Large intestine (tissue), 3 donors: ENCODE measurements around the gene PIK3R5. TPM values are rescaled to one million over a fixed set of nuclear protein-coding genes. Genes with fewer than 3 reads are reported as not detected.

Experiments used
- DNase-seq, 2 donors: peaks; one replicate each; pipeline versions ENCODE4 v3.0.0 to v3.0.0-alpha.2; 2013
- H3K27ac ChIP-seq: one replicate; pipeline ENCODE4 v1.5.1; 2013; ENCODE audit warnings: low read length
- H3K27me3 ChIP-seq: 2 replicates; pipeline ENCODE4 v1.6.1; 2013; ENCODE audit warnings: low read length; ENCODE audit not compliant: control insufficient read depth, insufficient read depth
- H3K36me3 ChIP-seq: 2 replicates; pipeline ENCODE4 v1.6.1; 2013; ENCODE audit warnings: low read length; ENCODE audit not compliant: control insufficient read depth, insufficient read depth
- H3K4me1 ChIP-seq: one replicate; pipeline ENCODE4 v1.6.1; 2013; ENCODE audit warnings: low read length; ENCODE audit not compliant: control insufficient read depth, insufficient read depth
- H3K4me3 ChIP-seq: one replicate; pipeline ENCODE4 v1.5.1; 2013; ENCODE audit warnings: low read length
- H3K9me3 ChIP-seq: one replicate; pipeline ENCODE4 v1.6.1; 2013; ENCODE audit warnings: mild to moderate bottlenecking, low read depth, low read length, moderate library complexity; ENCODE audit not compliant: control insufficient read depth
- WGBS: methylation state at CpG from one replicate; pipeline ENCODE4 v1.1.5; 2013; ENCODE audit warnings: low lambda C conversion rate; ENCODE audit not compliant: insufficient coverage; 5-methylcytosine and 5-hydroxymethylcytosine counted together
- polyA plus RNA-seq: library from polyadenylated mRNA; unstranded; fragments of 120-200 nt; gene quantifications from one replicate; pipeline ENCODE4 v1.2.1, GENCODE V29; 2013

The PIK3R5 gene
- polyA plus RNA-seq, 1 donor, result 3.2 TPM

DNA sequence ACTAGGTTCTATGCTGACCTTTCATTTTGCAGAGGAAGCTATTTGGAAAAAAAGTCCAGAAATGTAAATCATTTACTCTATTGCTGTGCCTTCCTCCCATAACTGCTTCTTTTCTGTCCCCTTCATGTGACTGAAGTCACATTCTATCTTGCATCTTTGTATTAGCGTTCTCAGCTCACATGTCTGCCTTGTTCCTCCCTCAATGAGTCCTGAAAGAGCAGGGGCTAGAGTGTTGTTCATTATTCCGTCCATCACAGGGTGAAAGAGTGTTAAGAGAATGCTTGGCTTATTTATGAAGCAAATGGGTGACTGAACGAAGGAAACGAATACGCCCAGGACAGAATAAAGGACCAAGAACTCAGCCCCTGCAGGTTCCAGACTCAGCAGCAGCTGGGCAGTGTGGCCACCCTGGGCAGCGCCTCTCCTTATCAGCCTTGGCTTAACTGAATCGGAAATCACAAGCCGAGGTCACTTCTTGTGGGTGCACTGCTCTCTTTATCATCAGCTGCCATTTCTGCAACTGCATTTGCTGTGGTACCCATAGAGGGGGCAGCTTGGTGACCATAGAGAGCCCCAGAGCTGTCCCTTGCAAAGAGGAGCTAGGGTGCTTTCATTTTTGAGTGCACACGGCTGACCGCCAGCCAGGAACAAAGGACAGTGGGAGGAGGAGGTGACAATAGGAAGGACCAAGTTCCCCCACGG lies 96.2 kb downstream of the PIK3R5 start:
- Histone ChIP-seq H3K27me3 (peaks cover 11% of the 10 kb centered on the region), H3K27ac (no peak overlapping the region), H3K36me3 (no peaks in the 10 kb centered on the region), H3K4me3 (no peak overlapping the region), H3K9me3 (no peaks in the 10 kb centered on the region), H3K4me1 (no peaks in the 10 kb centered on the region)
- DNase-seq, result peak in 1 of 2 donors; percentile 29
- WGBS, result 50% methylated on average over 1 of the region's 11 CpGs

DNA sequence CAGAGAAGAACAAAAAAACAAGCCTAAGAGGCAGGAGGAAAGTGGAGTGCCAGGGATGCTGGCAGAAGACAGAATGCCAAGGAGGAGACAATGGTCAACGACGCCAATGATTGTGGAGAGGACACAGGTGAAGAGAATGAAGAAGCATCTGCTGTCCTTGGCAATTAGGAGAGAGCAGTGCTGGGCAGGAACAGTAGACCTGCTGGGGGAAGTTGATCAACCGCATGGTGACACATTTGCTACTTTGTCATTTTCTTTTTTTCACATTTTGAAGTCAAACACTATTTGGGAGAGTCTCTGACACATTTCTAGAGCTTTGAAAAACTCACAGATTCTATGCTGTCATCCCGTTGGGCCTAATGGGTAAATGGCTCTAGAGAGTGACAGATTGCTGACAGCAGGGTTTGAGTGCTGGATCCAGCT lies 97.0 kb downstream of the PIK3R5 start:
- WGBS, result 100% methylated on average over 2 of the region's 4 CpGs
- Histone ChIP-seq H3K4me1 (no peaks in the 10 kb centered on the region), H3K27me3 (peaks cover 5% of the 10 kb centered on the region), H3K4me3 (no peak overlapping the region), H3K9me3 (peaks cover 3% of the 10 kb centered on the region), H3K27ac (no peak overlapping the region), H3K36me3 (no peaks in the 10 kb centered on the region)
- peak in 1 of 2 donors; percentile 1 for DNase-seq

DNA sequence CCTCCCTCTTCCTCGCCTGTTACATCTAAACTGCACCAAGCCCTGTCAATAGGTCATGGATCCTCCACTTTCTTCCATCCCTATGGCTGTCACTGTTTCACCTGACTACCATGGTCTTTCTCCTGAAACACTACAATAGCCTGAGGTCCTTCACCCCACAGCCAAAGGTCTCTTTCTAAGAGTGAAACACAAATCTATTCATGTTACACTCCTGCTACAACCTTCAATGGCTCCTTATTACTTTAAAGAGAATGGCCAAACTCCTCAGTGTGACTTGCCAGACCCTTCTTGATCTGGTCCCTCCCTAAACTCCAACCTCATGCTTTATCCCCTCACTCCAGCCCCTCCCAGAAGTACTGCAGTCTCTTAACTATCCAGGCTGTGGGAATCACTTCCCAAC lies 97.4 kb downstream of the PIK3R5 start:
- H3K4me1 ChIP-seq, result no peaks in the 10 kb centered on the region
- no peak overlapping the region for H3K4me3 ChIP-seq
- no peak for DNase-seq
- H3K27ac ChIP-seq, result no peak overlapping the region
- H3K36me3 ChIP-seq, result no peaks in the 10 kb centered on the region
- peaks cover 5% of the 10 kb centered on the region for H3K27me3 ChIP-seq
- H3K9me3 ChIP-seq, result peaks cover 3% of the 10 kb centered on the region
- WGBS, result no CpG with 5 or more reads among the region's 1 CpG

DNA sequence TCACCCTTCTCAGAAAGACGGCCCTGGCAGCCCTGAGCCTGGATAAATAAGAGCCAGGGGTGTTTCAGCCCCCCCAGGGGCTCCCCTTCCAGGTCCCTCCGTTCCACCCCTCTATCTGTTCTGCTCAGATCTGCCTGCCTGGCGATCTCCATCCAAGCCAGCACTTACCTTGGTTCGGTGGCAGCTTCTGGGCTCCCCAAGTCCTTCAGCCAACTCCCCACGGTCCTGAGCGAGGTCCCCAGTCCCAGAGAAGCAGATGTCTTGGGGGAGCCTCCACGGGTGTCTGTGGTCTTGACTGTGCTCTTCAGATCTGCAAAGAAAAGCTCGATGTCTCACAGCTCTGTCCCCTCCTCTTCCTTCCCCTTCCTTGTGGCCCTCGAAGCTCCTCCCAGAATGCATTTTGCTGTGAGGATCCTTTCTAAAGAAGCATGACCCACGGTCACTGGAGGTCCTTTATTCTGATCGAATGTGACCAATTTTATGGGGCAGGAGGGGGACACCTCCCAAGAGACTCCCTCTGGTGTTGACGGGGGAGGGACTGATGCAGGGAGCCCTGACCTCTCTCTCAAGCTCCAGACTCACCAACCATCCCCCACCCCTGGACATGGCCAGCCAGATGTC lies 98.0 kb downstream of the PIK3R5 start, which contains the start of gene PIK3R6:
PIK3R6 (minus strand) TSS at position 314 of the 621 bp plus-strand sequence. CDS start 17,880 bp downstream, outside the sequence.
- Histone ChIP-seq H3K4me1 (no peaks in the 10 kb centered on the region), H3K36me3 (no peaks in the 10 kb centered on the region), H3K27me3 (peaks cover 5% of the 10 kb centered on the region), H3K27ac (no peak within 1 kb of the TSS), H3K9me3 (peaks cover 3% of the 10 kb centered on the region), H3K4me3 (no peak within 1 kb of the TSS)
- DNase-seq, result peak in 1 of 2 donors; percentile 1
- no CpG with 5 or more reads among the region's 12 CpGs for WGBS

DNA sequence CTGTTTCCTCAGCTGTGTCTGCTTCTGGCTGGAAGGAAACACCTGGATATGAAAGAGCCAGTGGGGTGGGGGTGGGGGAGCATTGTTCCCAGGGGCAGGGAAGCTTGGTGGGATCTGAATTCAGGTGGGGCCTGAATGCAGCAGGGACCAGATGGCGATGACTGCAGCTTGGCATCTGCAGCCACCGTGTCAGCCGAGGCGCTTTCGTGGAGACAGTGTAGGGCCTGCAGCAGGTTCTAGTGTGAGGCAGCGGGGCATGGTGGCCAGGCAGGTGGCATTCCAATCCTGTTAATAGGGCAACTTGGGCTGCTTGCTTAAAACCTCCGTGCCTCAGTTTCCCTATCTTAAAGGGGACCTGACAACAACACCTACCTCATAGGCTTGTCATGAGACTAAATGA lies 99.7 kb downstream of the PIK3R5 start:
- no CpG with 5 or more reads among the region's 7 CpGs for WGBS
- peaks cover 2% of the 10 kb centered on the region for H3K27me3 ChIP-seq
- no peaks in the 10 kb centered on the region for H3K36me3 ChIP-seq
- peaks cover 3% of the 10 kb centered on the region for H3K9me3 ChIP-seq
- H3K27ac ChIP-seq, result no peak overlapping the region
- H3K4me3 ChIP-seq, result no peak overlapping the region
- DNase-seq, result no peak
- H3K4me1 ChIP-seq, result no peaks in the 10 kb centered on the region

DNA sequence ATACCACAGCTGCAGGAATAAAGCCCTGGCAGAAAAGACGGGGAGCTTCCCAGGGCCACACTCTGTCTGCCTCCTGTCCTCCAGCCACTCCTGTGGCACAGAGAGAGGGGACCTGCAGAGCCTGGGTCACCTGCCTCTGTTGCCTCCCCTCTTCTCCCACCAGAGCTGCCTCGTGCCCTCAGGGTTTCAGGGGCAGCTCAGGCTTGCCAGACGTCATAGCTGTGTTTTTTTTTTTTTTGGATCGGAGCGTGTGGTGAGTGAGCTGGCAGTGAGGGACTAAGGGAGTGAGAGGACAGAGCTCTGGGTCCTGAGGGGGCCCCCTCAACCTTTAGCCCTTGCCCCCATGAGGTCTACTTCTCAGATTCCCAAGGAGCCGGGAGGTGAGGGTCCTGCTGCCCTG lies 100.1 kb downstream of the PIK3R5 start:
- no peaks in the 10 kb centered on the region for H3K4me1 ChIP-seq
- H3K36me3 ChIP-seq, result no peaks in the 10 kb centered on the region
- H3K4me3 ChIP-seq, result no peak overlapping the region
- peaks cover 3% of the 10 kb centered on the region for H3K9me3 ChIP-seq
- no peak for DNase-seq
- no peak overlapping the region for H3K27ac ChIP-seq
- peaks cover 2% of the 10 kb centered on the region for H3K27me3 ChIP-seq
- no CpG with 5 or more reads among the region's 6 CpGs for WGBS

DNA sequence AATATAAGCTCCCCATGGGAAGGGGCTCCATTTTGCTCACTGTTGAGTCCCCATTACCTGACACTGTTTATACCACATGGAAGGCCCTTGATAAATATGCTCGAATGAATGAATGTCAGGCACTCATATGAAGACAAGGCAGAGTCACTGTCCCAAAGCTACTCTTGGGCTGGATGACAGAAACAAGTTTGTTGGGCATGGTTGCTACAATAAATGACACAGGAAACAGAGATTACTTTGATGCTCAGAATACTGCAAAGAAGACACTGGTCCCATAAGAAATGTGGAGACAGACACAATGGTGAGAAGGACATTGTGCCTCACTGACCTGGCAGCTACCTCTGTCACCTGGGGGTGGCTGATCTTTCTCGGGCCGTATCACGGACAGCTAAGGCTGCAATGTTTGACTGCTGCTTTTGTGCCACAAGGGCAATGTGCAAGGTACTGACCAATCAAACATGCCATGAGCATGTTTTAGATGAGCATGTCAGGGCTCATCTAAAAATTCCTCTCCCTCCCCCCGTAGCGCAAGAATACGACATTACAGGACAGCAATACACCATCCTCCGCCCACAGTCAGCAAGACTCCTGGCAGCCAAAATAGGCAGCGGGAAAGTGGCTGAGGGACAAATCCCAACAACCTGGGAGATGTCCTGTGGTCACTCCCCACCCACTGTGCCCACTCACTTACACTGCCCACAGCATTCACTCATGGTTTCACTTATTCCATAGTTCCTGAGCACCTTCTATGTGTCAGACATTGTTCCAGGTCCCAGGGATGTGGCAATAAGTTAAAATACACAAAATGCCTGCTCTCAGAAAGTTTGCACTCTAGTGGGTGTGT lies 103.1 kb downstream of the PIK3R5 start:
- peaks cover 3% of the 10 kb centered on the region for H3K9me3 ChIP-seq
- no peak for DNase-seq
- H3K27me3 ChIP-seq, result peaks cover 4% of the 10 kb centered on the region
- no peaks in the 10 kb centered on the region for H3K36me3 ChIP-seq
- WGBS, result no CpG with 5 or more reads among the region's 9 CpGs
- H3K27ac ChIP-seq, result no peak overlapping the region
- no peaks in the 10 kb centered on the region for H3K4me1 ChIP-seq
- no peak overlapping the region for H3K4me3 ChIP-seq

DNA sequence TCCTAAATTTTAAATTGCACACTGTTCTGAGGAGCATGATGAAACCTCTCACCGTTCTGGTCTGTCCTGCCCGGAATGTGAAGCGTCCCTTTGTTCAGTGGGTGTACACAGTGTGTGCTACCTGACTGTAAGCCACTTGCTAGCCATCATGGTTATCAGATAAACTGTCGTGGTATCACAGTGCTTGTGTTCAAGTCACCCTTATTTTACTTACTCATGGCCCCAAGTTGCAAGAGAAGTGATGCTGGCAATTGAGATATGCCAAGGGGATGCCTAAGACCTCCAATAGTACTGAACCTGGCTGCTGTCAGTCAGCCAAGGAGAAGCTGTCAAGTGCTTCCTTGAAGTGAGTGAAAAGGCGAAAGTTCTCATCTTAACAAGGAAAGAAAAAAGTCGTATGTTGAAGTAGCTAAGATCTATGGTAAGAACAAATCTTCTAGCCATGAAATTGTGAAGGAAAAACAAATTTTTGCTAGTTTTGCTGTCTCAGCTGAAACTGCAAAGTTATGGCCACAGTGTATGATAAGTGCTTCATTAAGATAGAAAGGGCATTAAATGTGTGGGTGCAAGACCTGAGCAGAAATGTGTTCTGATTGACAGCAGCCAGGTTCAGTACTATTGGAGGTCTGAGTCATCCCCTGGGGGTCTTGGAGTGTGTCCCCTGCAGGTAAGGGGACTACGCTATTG lies 103.9 kb downstream of the PIK3R5 start:
- H3K27ac ChIP-seq, result no peak overlapping the region

DNA sequence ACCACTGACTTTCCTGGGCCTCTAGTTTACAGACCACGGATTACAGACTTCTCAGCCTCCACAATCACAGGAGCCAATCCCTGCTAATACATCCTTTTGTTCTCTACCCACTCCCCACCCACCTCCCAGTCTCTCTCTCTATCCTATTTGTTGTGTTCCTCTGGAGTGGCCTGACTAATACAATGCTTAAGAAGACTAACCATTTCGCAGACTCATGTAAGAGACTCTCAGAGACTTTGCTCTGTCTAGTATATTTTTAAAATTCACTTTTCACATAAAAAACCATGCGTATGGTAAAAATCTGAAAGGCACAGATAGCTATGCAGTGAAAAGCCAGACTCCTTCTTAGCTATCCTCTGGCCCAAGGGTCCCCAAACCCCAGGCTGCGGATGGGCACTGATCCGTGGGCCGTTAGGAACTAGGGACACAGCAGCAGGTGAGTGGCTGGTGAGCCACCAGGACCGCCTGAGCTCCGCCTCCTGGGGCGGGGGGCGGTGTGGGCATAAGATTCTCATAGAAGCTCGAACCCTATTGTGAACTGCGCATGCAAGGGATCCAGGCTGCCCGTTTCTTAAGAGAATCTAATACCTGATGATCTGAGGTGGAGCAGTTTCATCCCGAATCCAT lies 105.6 kb downstream of the PIK3R5 start:
- Histone ChIP-seq H3K4me3 (no peak overlapping the region), H3K9me3 (peaks cover 3% of the 10 kb centered on the region), H3K27ac (no peak overlapping the region), H3K4me1 (no peaks in the 10 kb centered on the region), H3K36me3 (no peaks in the 10 kb centered on the region), H3K27me3 (peaks cover 6% of the 10 kb centered on the region)
- no CpG with 5 or more reads among the region's 14 CpGs for WGBS
- no peak for DNase-seq

More for the DNA sequence above, 103.9 kb downstream of the PIK3R5 start:
- Histone ChIP-seq H3K27me3 (peaks cover 6% of the 10 kb centered on the region), H3K9me3 (peaks cover 3% of the 10 kb centered on the region), H3K4me3 (no peak overlapping the region), H3K4me1 (no peaks in the 10 kb centered on the region), H3K36me3 (no peaks in the 10 kb centered on the region)
- DNase-seq, result no peak
- WGBS, result no CpG with 5 or more reads among the region's 7 CpGs
